ENCODE results near the gene USF1.

Gene USF1, protein sequence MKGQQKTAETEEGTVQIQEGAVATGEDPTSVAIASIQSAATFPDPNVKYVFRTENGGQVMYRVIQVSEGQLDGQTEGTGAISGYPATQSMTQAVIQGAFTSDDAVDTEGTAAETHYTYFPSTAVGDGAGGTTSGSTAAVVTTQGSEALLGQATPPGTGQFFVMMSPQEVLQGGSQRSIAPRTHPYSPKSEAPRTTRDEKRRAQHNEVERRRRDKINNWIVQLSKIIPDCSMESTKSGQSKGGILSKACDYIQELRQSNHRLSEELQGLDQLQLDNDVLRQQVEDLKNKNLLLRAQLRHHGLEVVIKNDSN

GRCh38 chr1:161045736-161046604 is at the start of gene USF1:
Gene USF1 (minus strand): TSS chr1:161045977. CDS start chr1:161043275, 2,702 bp downstream.
- DNase-seq (ENCODE audit: low read depth in 2 of 2) = peak; percentile 79

GRCh38 chr1:161095230-161095629 is 49.5 kb upstream of the USF1 start:
- DNase-seq (ENCODE audit: low read depth in 2 of 2) = no peak

DNA sequence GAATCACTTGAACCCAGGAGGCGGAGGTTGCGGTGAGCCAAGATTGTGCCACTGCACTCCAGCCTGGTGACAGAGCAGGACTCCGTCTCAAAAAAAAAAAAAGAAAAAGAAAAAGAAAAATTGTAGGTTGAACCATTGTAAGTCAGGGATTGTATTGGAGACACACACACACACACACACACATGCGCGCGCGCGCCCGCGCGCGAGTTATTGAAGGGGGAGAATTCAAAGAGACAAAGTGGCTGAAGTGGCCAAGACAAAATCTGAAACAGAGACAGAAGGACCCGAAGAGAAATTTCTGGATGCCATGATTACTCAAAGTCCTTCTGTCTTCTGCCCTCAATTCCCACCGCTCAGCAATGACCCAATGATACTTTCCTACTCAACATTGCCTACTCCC is 48.7 kb upstream of the USF1 start:
- no peak for DNase-seq (ENCODE audit: low read depth in 2 of 2)

- no peak for DNase-seq (ENCODE audit: low read depth in 2 of 2)
Measured at GRCh38 chr1:161092621-161093028, 46.8 kb upstream of the USF1 start.

GRCh38 chr1:161091796-161092507 is 46.2 kb upstream of the USF1 start:
- DNase-seq (ENCODE audit: low read depth in 2 of 2) = no peak

DNA sequence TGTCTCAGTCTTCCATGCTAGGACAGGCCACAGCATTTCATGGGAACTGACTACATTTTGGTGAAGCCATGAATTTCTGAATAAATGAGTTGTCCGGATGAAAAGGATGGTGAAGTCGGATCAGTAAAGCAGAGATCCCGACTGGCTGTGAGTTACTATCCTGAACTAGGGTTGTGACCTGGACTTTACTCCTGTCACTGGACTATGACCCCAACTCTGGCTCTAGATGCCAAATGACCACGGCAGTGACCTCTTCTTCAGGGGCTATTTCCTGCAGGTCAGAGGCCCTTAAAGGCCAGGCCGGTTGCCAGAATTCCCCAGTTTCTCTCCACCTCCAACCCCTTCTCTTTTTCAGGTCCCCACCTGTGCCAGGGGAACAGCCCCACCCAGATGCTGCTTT is 45.3 kb upstream of the USF1 start:
- DNase-seq (ENCODE audit: low read depth in 2 of 2) = no peak

DNA sequence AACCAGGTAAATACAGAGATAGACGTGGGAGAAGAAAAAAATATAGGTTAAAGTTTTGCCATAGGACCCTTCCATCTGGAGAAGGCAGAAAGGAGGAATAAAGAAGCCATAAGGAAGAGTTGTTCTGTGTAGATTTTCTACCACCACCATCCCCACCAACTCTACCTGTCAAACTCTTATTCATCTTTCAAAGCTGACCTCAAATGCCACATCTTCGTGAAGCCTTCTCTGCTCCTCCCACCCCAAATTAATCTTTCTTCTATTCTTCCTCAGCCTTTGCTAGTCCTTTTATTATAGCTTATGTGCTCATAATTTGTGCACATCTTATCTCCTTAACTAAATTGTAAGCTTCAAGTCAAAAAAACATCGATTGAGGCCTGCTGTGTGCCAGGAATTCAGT is 44.8 kb upstream of the USF1 start:
- DNase-seq (ENCODE audit: low read depth in 2 of 2) = no peak

DNA sequence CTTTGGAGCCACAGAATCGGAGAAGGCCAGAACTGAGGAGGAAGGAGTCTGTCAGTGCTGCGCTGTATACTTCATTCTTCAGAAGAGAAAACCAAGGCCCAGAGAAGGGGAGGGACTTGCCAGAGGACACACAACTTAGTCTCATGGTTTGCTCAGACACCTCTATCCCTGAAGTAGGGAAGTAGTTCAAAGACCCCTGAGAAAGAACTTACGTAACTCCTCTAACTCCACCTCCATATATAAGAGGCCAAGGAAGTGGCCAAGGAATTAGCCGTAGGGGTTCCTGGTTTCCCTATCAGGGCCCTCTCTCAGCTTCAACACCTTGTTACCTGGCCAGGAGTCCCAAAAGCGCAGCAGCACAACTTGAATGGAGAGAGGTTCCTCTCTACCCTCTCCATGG is 44.2 kb upstream of the USF1 start:
- DNase-seq (ENCODE audit: low read depth in 2 of 2) = no peak

DNA sequence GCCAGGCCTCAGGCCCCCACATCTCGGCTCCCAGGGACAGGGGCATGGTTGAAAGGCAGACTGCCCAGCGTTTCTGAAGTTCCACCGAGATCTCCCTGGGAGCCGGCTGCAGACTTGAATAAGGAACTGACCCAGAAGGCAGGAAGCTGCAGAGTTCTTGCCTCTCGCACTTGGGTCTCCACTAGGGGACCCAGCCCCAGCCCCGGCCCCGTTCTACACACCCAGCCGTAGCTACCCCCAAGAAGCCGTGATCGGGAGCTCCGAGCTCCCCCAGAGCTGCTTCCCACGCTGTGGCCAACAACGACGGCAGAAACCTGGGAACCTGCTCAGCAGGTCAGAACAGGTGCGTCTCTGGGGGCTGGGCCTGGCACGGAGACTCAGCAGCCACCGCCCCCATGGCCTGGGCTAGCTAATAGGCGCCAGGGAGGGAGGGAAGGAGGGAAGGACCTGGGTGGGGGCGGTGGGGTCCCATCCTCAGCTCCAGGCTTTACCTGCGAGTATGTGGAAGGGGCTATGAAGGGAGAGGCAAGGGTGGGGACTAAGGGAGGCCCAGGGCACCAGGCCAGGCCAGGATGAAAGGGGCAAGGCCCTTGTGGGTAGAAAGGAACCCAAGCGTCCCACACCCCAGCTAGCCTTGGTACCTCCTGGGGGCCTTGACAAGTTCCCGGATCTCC is 43.6 kb upstream of the USF1 start, which contains the start of gene NECTIN4:
Gene NECTIN4 (minus strand): TSS at position 308 of the 674 bp plus-strand sequence. CDS start 262 bp downstream, at position 46.
- DNase-seq (ENCODE audit: low read depth in 2 of 2) = no peak

DNA sequence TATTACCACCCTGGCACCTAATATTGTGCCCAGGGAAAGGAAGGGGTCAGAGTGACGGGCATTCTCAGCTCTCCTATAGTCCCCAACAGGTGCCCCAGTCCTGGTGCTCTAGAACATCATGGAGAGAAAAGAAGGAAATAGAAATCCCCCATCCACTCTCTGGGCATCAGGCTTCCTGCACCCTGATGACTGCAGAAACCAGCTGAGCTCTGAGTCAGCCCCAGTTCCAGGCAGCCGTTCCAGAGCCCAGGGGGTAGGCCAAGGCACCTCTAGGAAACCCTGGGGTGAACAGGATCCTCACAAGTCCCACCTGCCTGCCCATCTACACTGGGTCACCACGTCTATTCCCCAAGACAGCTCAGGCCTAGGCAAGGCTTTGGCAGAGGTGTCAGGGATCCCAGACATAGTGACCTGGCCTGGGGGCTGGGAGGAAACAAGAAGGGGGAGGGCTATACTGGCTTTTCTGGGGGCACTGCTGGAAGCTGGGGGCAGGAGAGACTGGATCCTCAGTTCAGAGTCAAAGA is 42.9 kb upstream of the USF1 start:
- no peak for DNase-seq (ENCODE audit: low read depth in 2 of 2)

DNA sequence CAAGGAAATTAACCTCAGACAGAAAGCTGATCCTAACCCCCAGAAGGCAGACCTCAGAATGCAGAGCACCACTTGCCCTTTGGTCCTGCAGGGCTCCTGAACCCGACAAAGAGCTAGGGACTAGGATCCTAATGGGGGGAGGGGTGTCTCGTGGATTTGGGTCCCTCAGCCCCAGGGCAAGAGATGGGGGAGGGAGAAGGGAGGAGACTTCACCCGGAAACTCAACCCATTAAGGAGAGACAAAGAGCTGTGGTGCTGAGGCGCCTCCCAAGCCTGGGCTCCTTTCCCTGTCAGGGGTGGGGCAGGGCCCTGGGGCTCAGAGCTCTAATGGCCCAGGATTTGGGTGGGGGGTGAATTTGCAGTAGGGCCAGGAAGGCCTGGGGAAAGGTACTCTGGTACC is 40.7 kb upstream of the USF1 start:
- DNase-seq (ENCODE audit: low read depth in 2 of 2) = no peak

- DNase-seq (ENCODE audit: low read depth in 2 of 2) = no peak
Measured at GRCh38 chr1:161085165-161085564, 39.4 kb upstream of the USF1 start.

GRCh38 chr1:161084597-161084988 is 38.8 kb upstream of the USF1 start:
- DNase-seq (ENCODE audit: low read depth in 2 of 2) = no peak

DNA sequence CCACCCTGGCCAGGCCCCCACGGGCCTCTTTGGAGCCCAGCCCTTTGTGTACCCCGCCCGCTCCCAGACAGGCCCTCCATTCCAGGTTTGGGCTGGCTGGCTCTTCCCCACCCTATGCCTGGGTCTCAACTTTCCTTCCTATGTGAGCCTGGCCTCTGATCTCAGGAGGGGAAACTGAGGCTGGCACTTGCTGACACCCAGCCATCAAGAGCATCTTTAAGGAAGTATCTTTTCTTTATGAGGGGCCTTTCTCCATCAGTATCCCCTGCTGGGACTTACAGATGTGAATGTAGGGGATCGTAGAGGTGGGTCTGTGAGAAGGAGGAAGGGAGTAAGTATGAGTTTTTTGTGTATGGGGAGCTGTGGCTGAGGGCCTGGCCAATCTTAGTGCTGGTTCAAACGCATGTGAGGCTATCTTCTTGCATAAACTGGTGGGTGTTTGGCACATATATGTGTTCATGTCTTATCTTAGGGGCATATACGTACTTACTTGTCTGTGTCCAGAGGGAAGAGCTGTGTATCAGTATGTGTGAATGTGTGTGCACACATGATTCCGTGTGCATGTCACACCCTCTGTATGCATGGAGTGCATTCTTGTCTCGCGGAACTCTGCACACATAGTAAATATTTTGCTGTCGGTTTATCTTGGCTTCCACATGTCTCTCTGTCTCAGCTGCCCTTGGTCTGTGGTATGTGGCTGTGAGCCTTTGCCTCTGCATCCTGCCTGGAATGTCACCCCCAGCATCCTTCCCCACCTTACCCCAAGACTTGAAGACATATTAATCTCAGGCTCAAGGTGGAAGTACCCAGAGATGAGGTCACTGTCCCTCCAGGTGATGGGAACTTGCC is 38.2 kb upstream of the USF1 start:
- no peak for DNase-seq (ENCODE audit: low read depth in 2 of 2)

- no peak for DNase-seq (ENCODE audit: low read depth in 2 of 2)
Measured at GRCh38 chr1:161082996-161083747, 37.4 kb upstream of the USF1 start.

GRCh38 chr1:161082483-161082882 is 36.7 kb upstream of the USF1 start:
- no peak for DNase-seq (ENCODE audit: low read depth in 2 of 2)

GRCh38 chr1:161081519-161081918 is 35.7 kb upstream of the USF1 start:
- no peak for DNase-seq (ENCODE audit: low read depth in 2 of 2)

DNA sequence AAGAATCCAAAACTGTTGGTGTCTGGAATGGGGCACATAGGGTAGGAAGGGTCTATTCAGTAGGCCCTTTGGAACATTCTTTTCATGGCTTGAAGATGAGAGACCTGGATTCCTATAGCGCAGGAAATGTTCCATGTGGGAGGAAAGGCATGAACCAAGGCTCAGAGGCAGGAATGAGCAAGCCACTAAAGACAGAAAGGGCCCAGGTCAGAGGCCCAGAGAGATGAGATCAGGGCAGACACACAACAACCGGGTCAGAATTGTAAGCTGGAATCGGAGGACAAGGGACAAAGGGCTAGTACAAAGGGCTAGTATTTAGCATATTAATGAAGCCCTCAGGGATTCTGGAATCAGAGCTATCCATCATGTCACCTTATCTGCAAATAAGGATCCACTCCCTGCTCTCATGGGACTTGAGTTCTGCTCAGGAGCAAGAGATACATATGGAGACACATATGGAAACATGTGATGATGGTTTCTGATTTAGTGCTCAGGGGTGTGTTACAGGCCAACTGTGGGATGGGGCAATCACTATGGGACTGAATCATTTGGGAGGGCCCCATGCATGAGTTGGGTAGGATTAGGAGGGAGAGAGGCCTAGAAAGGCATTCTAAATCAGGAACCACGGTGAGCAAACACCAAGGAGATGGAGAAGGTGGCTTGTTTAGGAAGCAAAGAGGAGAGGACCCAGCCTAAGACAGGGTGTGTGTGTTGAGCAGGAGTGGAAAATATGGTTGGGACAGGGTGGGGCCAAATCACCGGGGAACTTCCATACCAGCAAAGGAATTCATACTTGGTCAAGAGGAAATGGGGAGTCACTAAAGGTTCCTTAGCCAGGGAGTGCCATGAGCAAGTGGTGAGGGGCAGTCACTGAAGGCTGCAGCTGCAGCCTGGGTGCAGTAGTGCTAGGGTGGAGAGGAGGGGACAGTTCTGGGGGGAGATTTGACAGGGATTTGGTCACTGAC is 34.9 kb upstream of the USF1 start:
- no peak for DNase-seq (ENCODE audit: low read depth in 2 of 2)

Measured in stimulated activated CD4-positive, alpha-beta T cell treated with anti-CD3 and anti-CD28 coated beads, Interleukin-1b, Interleukin-23, amount 100 ng/mL, for 1 hour (primary cell).